DOHH2 (cell line): ENCODE data around the gene SUPT4H1.
A peak's percentile ranks its signal among the peaks of the same experiment; 100 is the strongest.

Source experiments
- EZH2phosphoT487 ChIP-seq: fragments of 200-600 bp; sonication (generic); IDR thresholded peaks from 2 replicates; pipeline ENCODE4 v1.6.1; 2017; ENCODE audit warnings: borderline replicate concordance, mild to moderate bottlenecking, antibody characterized with exemption, low read length, moderate library complexity, mixed read lengths
- TF ChIP-seq, protein P1 (sequence below): fragments of 200-600 bp; sonication (generic); IDR thresholded peaks from one replicate; pipeline ENCODE4 v1.5.1; 2014; ENCODE audit warnings: antibody characterized with exemption, mild to moderate bottlenecking, low read depth, low read length; ENCODE audit not compliant: poor library complexity, severe bottlenecking

DNA sequence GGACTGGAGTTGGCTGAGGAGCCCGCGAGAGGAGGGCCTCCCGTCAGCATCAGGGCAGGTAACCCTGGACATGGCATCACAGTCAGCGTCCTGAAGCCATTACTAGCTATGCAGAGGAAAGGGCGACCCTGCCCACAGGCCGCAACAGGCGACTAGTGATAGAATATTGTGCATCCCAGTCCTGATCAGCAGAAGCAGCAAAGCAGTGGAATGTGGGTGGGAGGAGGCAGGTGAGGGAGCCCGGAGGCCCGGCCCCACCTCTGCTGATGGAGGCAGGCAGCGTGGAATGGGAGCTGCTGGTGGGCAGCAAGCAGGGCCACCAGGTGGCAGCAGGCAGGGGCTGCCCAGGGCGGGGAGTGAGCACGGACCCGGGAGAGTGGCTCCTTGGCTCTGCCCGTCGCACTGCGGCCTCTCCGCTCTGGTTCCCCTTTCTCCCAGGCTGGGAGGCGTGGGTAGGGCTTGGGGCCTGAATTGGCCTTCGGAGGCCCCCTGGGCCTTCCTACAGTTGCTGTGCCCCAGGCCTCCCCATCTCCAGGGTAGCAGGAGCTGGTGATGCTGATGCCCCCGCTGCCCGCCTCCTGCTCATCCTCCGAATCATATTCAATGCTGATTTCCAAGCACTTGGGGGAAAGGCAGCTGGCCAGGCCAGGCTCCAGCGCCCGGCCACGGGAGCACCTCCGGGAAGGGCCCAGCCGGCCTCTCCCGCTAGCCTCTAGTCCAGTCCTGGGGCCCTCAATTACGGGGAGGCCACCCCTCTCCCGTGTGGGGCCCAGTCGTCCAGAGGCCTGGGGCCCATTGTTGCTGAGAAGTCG, 43.6 kb downstream of the SUPT4H1 start:
- TF ChIP-seq, protein P1, sequence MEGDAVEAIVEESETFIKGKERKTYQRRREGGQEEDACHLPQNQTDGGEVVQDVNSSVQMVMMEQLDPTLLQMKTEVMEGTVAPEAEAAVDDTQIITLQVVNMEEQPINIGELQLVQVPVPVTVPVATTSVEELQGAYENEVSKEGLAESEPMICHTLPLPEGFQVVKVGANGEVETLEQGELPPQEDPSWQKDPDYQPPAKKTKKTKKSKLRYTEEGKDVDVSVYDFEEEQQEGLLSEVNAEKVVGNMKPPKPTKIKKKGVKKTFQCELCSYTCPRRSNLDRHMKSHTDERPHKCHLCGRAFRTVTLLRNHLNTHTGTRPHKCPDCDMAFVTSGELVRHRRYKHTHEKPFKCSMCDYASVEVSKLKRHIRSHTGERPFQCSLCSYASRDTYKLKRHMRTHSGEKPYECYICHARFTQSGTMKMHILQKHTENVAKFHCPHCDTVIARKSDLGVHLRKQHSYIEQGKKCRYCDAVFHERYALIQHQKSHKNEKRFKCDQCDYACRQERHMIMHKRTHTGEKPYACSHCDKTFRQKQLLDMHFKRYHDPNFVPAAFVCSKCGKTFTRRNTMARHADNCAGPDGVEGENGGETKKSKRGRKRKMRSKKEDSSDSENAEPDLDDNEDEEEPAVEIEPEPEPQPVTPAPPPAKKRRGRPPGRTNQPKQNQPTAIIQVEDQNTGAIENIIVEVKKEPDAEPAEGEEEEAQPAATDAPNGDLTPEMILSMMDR = peak; percentile 39
- no peak for TF ChIP-seq EZH2phosphoT487
